GM12878 (cell line): ENCODE data around the gene REV3L. TPM values are rescaled to one million over a fixed set of nuclear protein-coding genes. Genes with fewer than 3 reads are reported as not detected.

ENCODE experiments used
- ATAC-seq: fragments of 200-7000 bp; cut with Tn5 transposase; 3 replicates; pipeline ENCODE4 v1.9.1; 2020; ENCODE audit warnings: mild to moderate bottlenecking, moderate library complexity
- BruUV-seq: library from RNA; stranded (reverse); fragments of 400-500 nt; replicated peaks from 2 replicates; lab custom pipeline; 2021; lab: Mats Ljungman, UMichigan
- CTCF ChIA-PET: fragments of 300-600 bp; sonication (Branson Sonifier 250); formaldehyde crosslinking; extraction: SDS; loops from one replicate; lab custom pipeline; 2021; ENCODE audit warnings: inconsistent platforms; lab: Yijun Ruan, JAX
- POLR2A ChIA-PET: fragments of 350-600 bp; formaldehyde crosslinking; extraction: SDS; loops from one replicate; lab custom pipeline; 2021; ENCODE audit warnings: inconsistent platforms; lab: Charles Lee
- RAD21 ChIA-PET: fragments of 300-600 bp; sonication (Branson Sonifier 250); formaldehyde crosslinking; loops from one replicate; lab custom pipeline; 2023; ENCODE audit warnings: antibody characterized with exemption; ENCODE audit not compliant: unreplicated experiment; lab: Charles Lee
- SMC1A ChIA-PET: fragments of 300-600 bp; sonication (Branson Sonifier 250); formaldehyde crosslinking; loops from one replicate; lab custom pipeline; 2023; ENCODE audit not compliant: unreplicated experiment, uncharacterized antibody; lab: Charles Lee
- DNase-seq: peaks from one replicate; pipeline ENCODE4 v3.0.0-alpha.2; 2011; ENCODE audit warnings: low read depth, low spot score
- FAIRE-seq: peaks from 3 replicates; lab custom pipeline; 2011; peaks lifted over from hg19 to GRCh38; lab: Jason Lieb, UNC
- H2AFZ ChIP-seq: 2 replicates; pipeline ENCODE4 v1.6.0; 2011; ENCODE audit warnings: low read depth, low read length, control low read depth; ENCODE audit not compliant: control insufficient read depth
- H3K27ac ChIP-seq: 2 replicates; pipeline ENCODE4 v1.5.1; 2011; ENCODE audit warnings: control low read depth; ENCODE audit not compliant: control insufficient read depth, insufficient read depth
- H3K27me3 ChIP-seq, 2 experiments: replicated peaks in 1 of 2; 2 replicates each; pipeline versions ENCODE4 v1.6.0 to v1.6.1; 2011; ENCODE audit warnings: low read length in 1 of 2; ENCODE audit not compliant: control insufficient read depth in 2 of 2, insufficient read depth in 2 of 2
- H3K36me3 ChIP-seq, 2 experiments: 2 replicates each; pipeline ENCODE4 v1.5.1; 2011; ENCODE audit warnings: low read length in 1 of 2; ENCODE audit not compliant: control insufficient read depth in 2 of 2, insufficient read depth in 2 of 2
- H3K4me1 ChIP-seq: 2 replicates; pipeline ENCODE4 v1.6.1; 2011; ENCODE audit warnings: mild to moderate bottlenecking, low read length, moderate library complexity, mixed read lengths; ENCODE audit not compliant: control insufficient read depth, insufficient read depth
- H3K4me2 ChIP-seq: 2 replicates; pipeline ENCODE4 v1.6.0; 2011; ENCODE audit warnings: control low read depth; ENCODE audit not compliant: control insufficient read depth, insufficient read depth
- H3K4me3 ChIP-seq: fragments of 200-600 bp; sonication (generic); 2 replicates; pipeline ENCODE4 v1.5.1; 2016
- H3K79me2 ChIP-seq: 2 replicates; pipeline ENCODE4 v1.6.0; 2011; ENCODE audit warnings: low read length; ENCODE audit not compliant: control insufficient read depth, insufficient read depth
- H3K9ac ChIP-seq: 2 replicates; pipeline ENCODE4 v1.8.0; 2011; ENCODE audit warnings: low read length, control low read depth, mixed read lengths; ENCODE audit not compliant: control insufficient read depth, insufficient read depth
- H3K9me3 ChIP-seq: replicated peaks from 3 replicates; pipeline ENCODE4 v1.5.1; 2011; ENCODE audit warnings: mild to moderate bottlenecking, low read length; ENCODE audit not compliant: control insufficient read depth, insufficient read depth
- H4K20me1 ChIP-seq: 2 replicates; pipeline ENCODE4 v1.6.0; 2011; ENCODE audit not compliant: control insufficient read depth, insufficient read depth
- CBFB ChIP-seq: IDR thresholded peaks from 2 replicates; pipeline ENCODE4 v1.6.1; 2016; ENCODE audit warnings: antibody characterized with exemption, low read depth
- DPF2 ChIP-seq: fragments of 450-650 bp; IDR thresholded peaks from 2 replicates; pipeline ENCODE4 v1.6.1; 2017; ENCODE audit warnings: mild to moderate bottlenecking
- JUNB ChIP-seq: IDR thresholded peaks from 2 replicates; pipeline ENCODE4 v1.6.1; 2016; ENCODE audit warnings: antibody characterized with exemption, mild to moderate bottlenecking
- KAT2A ChIP-seq: conservative IDR thresholded peaks from 2 replicates; pipeline ENCODE4 v1.6.1; 2011; ENCODE audit warnings: low read depth, low read length; ENCODE audit not compliant: control insufficient read depth
- KDM1A ChIP-seq: fragments of 200-600 bp; sonication (generic); IDR thresholded peaks from 2 replicates; pipeline ENCODE4 v1.6.1; 2016; ENCODE audit warnings: borderline replicate concordance
- PAX8 ChIP-seq: fragments of 450-650 bp; IDR thresholded peaks from 2 replicates; pipeline ENCODE4 v1.6.1; 2017; ENCODE audit warnings: mild to moderate bottlenecking, moderate library complexity
- POLR2AphosphoS2 ChIP-seq: IDR thresholded peaks from 2 replicates; pipeline ENCODE4 v1.6.1; 2011; ENCODE audit warnings: low read depth, mild to moderate bottlenecking, low read length, improper control_type of control experiment, moderate library complexity
- RAD51 ChIP-seq: fragments of 450-650 bp; IDR thresholded peaks from 2 replicates; pipeline ENCODE4 v1.6.1; 2016; ENCODE audit warnings: moderate library complexity, mild to moderate bottlenecking, inconsistent platforms
- RCOR1 ChIP-seq: conservative IDR thresholded peaks from 2 replicates; pipeline ENCODE4 v1.6.1; 2012; ENCODE audit warnings: low read depth, low read length, improper control_type of control experiment
- REST ChIP-seq: IDR thresholded peaks from 2 replicates; pipeline ENCODE4 v1.6.1; 2012; ENCODE audit warnings: mild to moderate bottlenecking, low read depth, low read length
- SMAD5 ChIP-seq: IDR thresholded peaks from 2 replicates; pipeline ENCODE4 v1.6.1; 2016; ENCODE audit warnings: antibody characterized with exemption, low read depth
- SUPT20H ChIP-seq: IDR thresholded peaks from 2 replicates; pipeline ENCODE4 v1.6.1; 2011; ENCODE audit warnings: low read depth, mild to moderate bottlenecking, low read length, moderate library complexity, borderline replicate concordance; ENCODE audit not compliant: control insufficient read depth
- WGBS: methylation state at CpG from one replicate; pipeline ENCODE4 v1.1.6; 2016; ENCODE audit warnings: low lambda C conversion rate; ENCODE audit not compliant: insufficient replicate concordance, insufficient coverage; ENCODE audit errors: missing lambda C conversion rate; 5-methylcytosine and 5-hydroxymethylcytosine counted together
- in situ Hi-C: fragments of 300-500 bp; cut with MboI; formaldehyde crosslinking; loops from 9 replicates; pipeline ENCODE4 v1.14.3; 2018; ENCODE audit warnings: mixed read lengths
- intact Hi-C: fragments of 100-400 bp; cut with micrococcal nuclease; formaldehyde crosslinking; loops from one replicate; pipeline ENCODE4 v1.14.2; 2022; ENCODE audit not compliant: unreplicated experiment
- polyA plus RNA-seq, 11 experiments: library from polyadenylated mRNA; depleted of rRNA in 4 of 11; unstranded in 6 of 11; stranded (reverse) in 5 of 11; fragments of >200 nt; fragmentation: Nextera tagmentation in 4 of 11; fragmentation: Illumina TruSeq in 1 of 11; extraction: Ambion mirVana in 4 of 11; extraction: Trizol in 1 of 11; gene quantifications; 1 replicate in 1 of 11; 2 replicates in 10 of 11; pipeline versions ENCODE4 v1.2.1 to v1.2.3, GENCODE V29; 2011 to 2016; ENCODE audit warnings: inconsistent platforms in 2 of 11, missing spikeins in 2 of 11, low read depth in 1 of 11
- total RNA-seq, 4 experiments: library from RNA; depleted of rRNA in 3 of 4; stranded (reverse); fragments of >200 nt in 3 of 4; fragmentation: Illumina TruSeq in 1 of 4; extraction: Trizol in 1 of 4; gene quantifications; 2 replicates each; pipeline versions ENCODE4 v1.2.1 to v1.2.3, GENCODE V29; 2013 to 2021
- TF ChIP-seq, protein P1 (sequence below): IDR thresholded peaks from 2 replicates; pipeline ENCODE4 v1.6.1; 2012; ENCODE audit warnings: low read length, inconsistent platforms

Gene REV3L
- total and polyA plus RNA-seq, 10 of the 15 experiments (the other 5 are each of a cell fraction or from before 2014, with no cell fraction given) = 7.6 to 33.6 (median 21.5) TPM

GRCh38 chr6:111342913-111343312 lies 140.1 kb downstream of the REV3L start (continued):
- TF ChIP-seq, protein P1, sequence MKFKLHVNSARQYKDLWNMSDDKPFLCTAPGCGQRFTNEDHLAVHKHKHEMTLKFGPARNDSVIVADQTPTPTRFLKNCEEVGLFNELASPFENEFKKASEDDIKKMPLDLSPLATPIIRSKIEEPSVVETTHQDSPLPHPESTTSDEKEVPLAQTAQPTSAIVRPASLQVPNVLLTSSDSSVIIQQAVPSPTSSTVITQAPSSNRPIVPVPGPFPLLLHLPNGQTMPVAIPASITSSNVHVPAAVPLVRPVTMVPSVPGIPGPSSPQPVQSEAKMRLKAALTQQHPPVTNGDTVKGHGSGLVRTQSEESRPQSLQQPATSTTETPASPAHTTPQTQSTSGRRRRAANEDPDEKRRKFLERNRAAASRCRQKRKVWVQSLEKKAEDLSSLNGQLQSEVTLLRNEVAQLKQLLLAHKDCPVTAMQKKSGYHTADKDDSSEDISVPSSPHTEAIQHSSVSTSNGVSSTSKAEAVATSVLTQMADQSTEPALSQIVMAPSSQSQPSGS = peak; percentile 61

GRCh38 chr6:111339294-111339693 lies 143.7 kb downstream of the REV3L start:
- Histone ChIP-seq H3K27me3 (no peaks in the 10 kb centered on the region), H3K79me2 (no peaks in the 10 kb centered on the region), H4K20me1 (no peaks in the 10 kb centered on the region), H3K4me1 (no peaks in the 10 kb centered on the region), H3K4me3 (no peak overlapping the region), H2AFZ (no peak overlapping the region), H3K9me3 (no peaks in the 10 kb centered on the region; the same call in 1 of the 3 replicates), H3K27ac (peak overlapping the region; percentile 16), H3K4me2 (peak overlapping the region; percentile 26; the same call in 1 of the 2 replicates), H3K36me3 (peaks cover 2 to 14% of the 10 kb centered on the region in 2 experiments; a peak in 3 of 4 replicates), H3K9ac (no peak overlapping the region)
- no peak for DNase-seq
- no peak for FAIRE-seq
- CTCF ChIA-PET = interaction anchor here (1.6 to 2.7 kb wide), 2 partner anchors 80 to 139 kb away, joined by 8 to 14 read pairs; a partner anchor contains a TSS
- POLR2A ChIA-PET = interaction anchor here (0.9 kb wide), 1 partner anchor 10 kb away, joined by 4 read pairs; no protein-coding TSS in a partner anchor
- in situ Hi-C loops (no loop called here), intact Hi-C loops (no loop called here)
- SMC1A ChIA-PET = interaction anchor here (1.3 to 2.6 kb wide), 3 partner anchors 10 to 152 kb away, joined by 3 to 11 read pairs (median 4); no protein-coding TSS in a partner anchor
- no peak for TF ChIP-seq KAT2A
- 0 out of 2 replicates have a peak, but pooled peaks have one; percentile 28 for TF ChIP-seq RCOR1
- TF ChIP-seq POLR2AphosphoS2 = no peak
- no peak for TF ChIP-seq RAD51
- TF ChIP-seq SUPT20H = no peak
- TF ChIP-seq REST = no peak
- 0 out of 2 replicates have a peak, but pooled peaks have one; percentile 3 for TF ChIP-seq JUNB
- no peak for TF ChIP-seq KDM1A
- TF ChIP-seq CBFB = no peak
- 0 out of 2 replicates have a peak, but pooled peaks have one; percentile 2 for TF ChIP-seq PAX8
- 0 out of 2 replicates have a peak, but pooled peaks have one; percentile 6 for TF ChIP-seq DPF2
- no peak for TF ChIP-seq SMAD5
- RAD21 ChIA-PET = interaction anchor here (2.1 to 2.5 kb wide), 2 partner anchors 80 to 139 kb away, joined by 9 to 10 read pairs; a partner anchor contains a TSS
- no TSS peak for BruUV-seq
- WGBS = 0% methylated on average over 1 of the region's 1 CpG
- peak; percentile 65 for ATAC-seq
